ENCODE data around the gene KCNQ1. TPM values are rescaled to one million over a fixed set of nuclear protein-coding genes. Genes with fewer than 3 reads are reported as not detected.

KCNQ1 gene
- total RNA-seq, 1 donor from 2014 or later: 4.8 TPM

- DNase-seq (ENCODE audit: extremely low spot score, unreplicated experiment): peak; percentile 55
- no peaks in the 10 kb centered on the region for H3K36me3 Mint-ChIP-seq
- H3K27ac Mint-ChIP-seq: no peak overlapping the region
- H3K4me3 Mint-ChIP-seq: no peak overlapping the region
- H3K27me3 Mint-ChIP-seq: no peaks in the 10 kb centered on the region
- H3K4me1 Mint-ChIP-seq (ENCODE audit: unreplicated experiment): peaks cover 14% of the 10 kb centered on the region
- H3K9me3 Mint-ChIP-seq: peaks cover 4% of the 10 kb centered on the region
- no peak for TF ChIP-seq CTCF (conservative IDR thresholded peaks at IDR 0.05)
Observed at GRCh38 chr11:2761131-2762030, 316.6 kb downstream of the KCNQ1 start.

GRCh38 chr11:2762031-2762380 is 317.2 kb downstream of the KCNQ1 start:
- H3K4me1 Mint-ChIP-seq (ENCODE audit: unreplicated experiment): peaks cover 14% of the 10 kb centered on the region
- no peak overlapping the region for H3K4me3 Mint-ChIP-seq
- peaks cover 4% of the 10 kb centered on the region for H3K9me3 Mint-ChIP-seq
- no peak overlapping the region for H3K27ac Mint-ChIP-seq
- no peak for TF ChIP-seq CTCF (conservative IDR thresholded peaks at IDR 0.05)
- no peak for DNase-seq (ENCODE audit: extremely low spot score, unreplicated experiment)
- no peaks in the 10 kb centered on the region for H3K27me3 Mint-ChIP-seq
- no peaks in the 10 kb centered on the region for H3K36me3 Mint-ChIP-seq

GRCh38 chr11:2762451-2762850 is 317.6 kb downstream of the KCNQ1 start:
- no peak overlapping the region for H3K4me3 Mint-ChIP-seq
- no peak for TF ChIP-seq CTCF (conservative IDR thresholded peaks at IDR 0.05)
- DNase-seq (ENCODE audit: extremely low spot score, unreplicated experiment): peak; percentile 59
- peaks cover 14% of the 10 kb centered on the region for H3K4me1 Mint-ChIP-seq (ENCODE audit: unreplicated experiment)
- no peaks in the 10 kb centered on the region for H3K27me3 Mint-ChIP-seq
- peaks cover 7% of the 10 kb centered on the region for H3K9me3 Mint-ChIP-seq
- no peaks in the 10 kb centered on the region for H3K36me3 Mint-ChIP-seq
- no peak overlapping the region for H3K27ac Mint-ChIP-seq

- no peaks in the 10 kb centered on the region for H3K27me3 Mint-ChIP-seq
- no peak overlapping the region for H3K4me3 Mint-ChIP-seq
- peaks cover 14% of the 10 kb centered on the region for H3K4me1 Mint-ChIP-seq (ENCODE audit: unreplicated experiment)
- H3K9me3 Mint-ChIP-seq: peaks cover 5% of the 10 kb centered on the region
- H3K36me3 Mint-ChIP-seq: no peaks in the 10 kb centered on the region
- no peak for DNase-seq (ENCODE audit: extremely low spot score, unreplicated experiment)
- no peak for TF ChIP-seq CTCF (conservative IDR thresholded peaks at IDR 0.05)
- H3K27ac Mint-ChIP-seq: no peak overlapping the region
Observed at GRCh38 chr11:2763984-2764383, 319.2 kb downstream of the KCNQ1 start.

GRCh38 chr11:2765491-2765890 is 320.7 kb downstream of the KCNQ1 start:
- no peak overlapping the region for H3K4me3 Mint-ChIP-seq
- DNase-seq (ENCODE audit: extremely low spot score, unreplicated experiment): no peak
- H3K36me3 Mint-ChIP-seq: no peaks in the 10 kb centered on the region
- no peak for TF ChIP-seq CTCF (conservative IDR thresholded peaks at IDR 0.05)
- H3K9me3 Mint-ChIP-seq: peaks cover 5% of the 10 kb centered on the region
- H3K27me3 Mint-ChIP-seq: no peaks in the 10 kb centered on the region
- peaks cover 14% of the 10 kb centered on the region for H3K4me1 Mint-ChIP-seq (ENCODE audit: unreplicated experiment)
- no peak overlapping the region for H3K27ac Mint-ChIP-seq

All from type B pancreatic cell (in vitro differentiated cells).